Sigmoid colon (tissue), 7 donors: ENCODE results near the gene CDC42BPG. TPM values are rescaled to one million over a fixed set of nuclear protein-coding genes. Genes with fewer than 3 reads are reported as not detected.

Source experiments
- DNase-seq: peaks from one replicate; pipeline ENCODE4 v3.0.0-alpha.2; 2019
- H3K27ac ChIP-seq, 4 donors: fragments of 200-600 bp; sonication (generic); one replicate each; pipeline ENCODE4 v1.5.1; 2016 to 2019; ENCODE audit warnings: mild to moderate bottlenecking in 1 of 4
- H3K27me3 ChIP-seq, 3 donors: fragments of 200-600 bp; sonication (generic); one replicate each; pipeline ENCODE4 v1.5.1; 2019; ENCODE audit warnings: mild to moderate bottlenecking in 1 of 3
- H3K36me3 ChIP-seq, 4 donors: fragments of 200-600 bp; sonication (generic); one replicate each; pipeline ENCODE4 v1.5.1; 2016 to 2019
- H3K4me1 ChIP-seq, 4 donors: fragments of 200-600 bp; sonication (generic); one replicate each; pipeline ENCODE4 v1.5.1; 2017 to 2019
- H3K4me3 ChIP-seq, 4 donors: fragments of 200-600 bp; sonication (generic); one replicate each; pipeline ENCODE4 v1.5.1; 2017 to 2019; ENCODE audit warnings: mild to moderate bottlenecking in 2 of 4, moderate library complexity in 1 of 4
- H3K9me3 ChIP-seq, 4 donors: fragments of 200-600 bp in 3 of 4; sonication (generic) in 3 of 4; one replicate each; pipeline versions ENCODE4 v1.5.1 to v1.6.1; 2013 to 2019
- CTCF ChIP-seq, 4 experiments: fragments of 450-650 bp in 3 of 4; fragments of 200-600 bp in 1 of 4; IDR thresholded peaks; one replicate each; pipeline ENCODE4 v1.5.1; 2016 to 2019; ENCODE audit warnings: antibody characterized with exemption in 4 of 4, mild to moderate bottlenecking in 3 of 4, moderate library complexity in 2 of 4
- EP300 ChIP-seq, 4 donors: sonication (generic); formaldehyde crosslinking; IDR thresholded peaks; one replicate each; pipeline ENCODE4 v1.6.1; 2017; ENCODE audit warnings: antibody characterized with exemption in 4 of 4
- POLR2A ChIP-seq, 2 donors: fragments of 450-650 bp; IDR thresholded peaks; one replicate each; pipeline ENCODE4 v1.6.1; 2016; ENCODE audit warnings: antibody characterized with exemption in 2 of 2, mild to moderate bottlenecking in 2 of 2, moderate library complexity in 2 of 2
- POLR2AphosphoS5 ChIP-seq, 4 donors: sonication (generic); formaldehyde crosslinking; IDR thresholded peaks; one replicate each; pipeline ENCODE4 v1.6.1; 2017; ENCODE audit warnings: antibody characterized with exemption in 4 of 4
- WGBS, 2 donors: extraction: QIAGEN DNeasy Blood & Tissue Kit; methylation state at CpG; one replicate each; pipeline ENCODE4 v1.1.7; 2013; 5-methylcytosine and 5-hydroxymethylcytosine counted together
- intact Hi-C: fragments of 100-400 bp; cut with DNase I; formaldehyde crosslinking; loops from one replicate; pipeline ENCODE4 v1.15.1; 2023
- polyA plus RNA-seq, 3 donors: library from polyadenylated mRNA; stranded (reverse); fragments of 200-250 nt; gene quantifications; one replicate each; pipeline ENCODE4 v1.2.3, GENCODE V29; 2013
- total RNA-seq, 4 donors: library from RNA; depleted of rRNA; stranded (reverse); fragments of >200 nt; gene quantifications; one replicate each; pipeline ENCODE4 v1.1.0, GENCODE V29; 2016
- donor health status: healthy with polysubstance abuse.
- donor health status: Bipolar disorder and iron deficiency.
- donor health status: healthy.

Gene CDC42BPG
- total and polyA plus RNA-seq, 7 donors = 0.16 to 39.8 (median 10.3) TPM; not detected in 1

- Histone ChIP-seq H3K36me3 (no peaks in the 10 kb centered on the region), H3K4me1 (peaks cover 0 to 33% (median 23%) of the 10 kb centered on the region in 4 donors), H3K27ac (peak overlapping the region in 1 of 4 donors; percentile 53), H3K9me3 (no peaks in the 10 kb centered on the region), H3K27me3 (peaks cover 0 to 10% (median 0%) of the 10 kb centered on the region in 3 donors), H3K4me3 (peak overlapping the region in 3 of 4 donors; percentile 33 to 56 (median 39))
- TF ChIP-seq EP300 (IDR thresholded peaks at IDR 0.05) (no peak), CTCF (IDR thresholded peaks at IDR 0.05) (no peak), POLR2AphosphoS5 (IDR thresholded peaks at IDR 0.05) (no peak), POLR2A (IDR thresholded peaks at IDR 0.05) (no peak)
- intact Hi-C loops = loop anchor here (10.0 kb wide), 1 partner anchor 270 kb away; the partner anchor contains the start of genes TM7SF2 and ZNHIT2
- no peak for DNase-seq
- WGBS, 2 donors = 14 to 25% methylated on average over 9 of the region's 9 CpGs
Measured at GRCh38 chr11:64845129-64845775, 799 bp upstream of the CDC42BPG start.

DNA sequence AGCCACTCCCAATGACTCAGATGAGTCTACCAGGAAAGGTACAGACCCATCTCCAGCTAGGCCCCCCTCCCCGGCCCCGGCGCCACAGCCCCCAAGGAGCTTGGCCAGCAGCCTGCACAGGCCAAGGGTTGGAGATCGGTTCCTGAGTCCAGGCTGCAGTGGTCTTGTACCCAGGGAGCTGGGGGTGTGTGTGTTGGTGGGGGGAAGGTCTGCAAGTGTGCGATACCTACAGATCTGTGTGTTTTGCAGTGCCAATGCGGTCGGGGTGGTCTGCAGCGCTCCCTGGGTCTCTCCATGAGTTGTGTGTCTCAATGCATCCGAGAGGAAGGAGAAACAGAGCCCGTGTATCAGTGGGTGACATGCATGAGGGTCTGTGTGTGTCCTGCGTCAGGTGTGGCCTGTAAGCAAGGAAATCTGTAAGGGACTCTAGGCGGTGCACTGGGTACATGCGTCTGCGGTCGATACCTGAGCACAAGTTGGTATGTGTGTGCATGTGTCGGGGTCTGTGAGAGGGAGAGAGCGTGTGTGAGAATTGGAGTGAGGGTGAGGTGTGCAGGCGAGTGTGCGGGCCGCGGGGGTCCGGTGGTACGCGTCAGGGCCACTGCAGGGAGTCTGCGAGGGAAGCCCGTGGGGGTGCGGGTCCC is 645 bp downstream of the CDC42BPG start:
- Histone ChIP-seq H3K4me1 (peaks cover 0 to 19% (median 9%) of the 10 kb centered on the region in 4 donors), H3K27me3 (peaks cover 0 to 10% (median 0%) of the 10 kb centered on the region in 3 donors), H3K4me3 (peak overlapping the region in 3 of 4 donors; percentile 33 to 56 (median 39)), H3K27ac (peak overlapping the region in 2 of 4 donors; percentile 36 to 53), H3K9me3 (no peaks in the 10 kb centered on the region), H3K36me3 (no peaks in the 10 kb centered on the region)
- DNase-seq = no peak
- 13 to 45% methylated on average over 27 of the region's 27 CpGs for WGBS, 2 donors
- TF ChIP-seq CTCF (IDR thresholded peaks at IDR 0.05) (no peak), POLR2AphosphoS5 (IDR thresholded peaks at IDR 0.05) (no peak), EP300 (IDR thresholded peaks at IDR 0.05) (no peak), POLR2A (IDR thresholded peaks at IDR 0.05) (no peak)
- intact Hi-C loops = loop anchor here (10.0 kb wide), 1 partner anchor 271 kb away; the partner anchor contains the start of genes TM7SF2 and ZNHIT2

- WGBS, 2 donors = 17 to 72% methylated on average over 19 of the region's 19 CpGs
- Histone ChIP-seq H3K4me1 (peaks cover 0 to 17% (median 8%) of the 10 kb centered on the region in 4 donors), H3K27me3 (peaks cover 0 to 10% (median 0%) of the 10 kb centered on the region in 3 donors), H3K27ac (no peak overlapping the region), H3K36me3 (no peaks in the 10 kb centered on the region), H3K4me3 (no peak overlapping the region), H3K9me3 (no peaks in the 10 kb centered on the region)
- TF ChIP-seq EP300 (IDR thresholded peaks at IDR 0.05) = no peak
- TF ChIP-seq POLR2AphosphoS5 (IDR thresholded peaks at IDR 0.05) = no peak
- TF ChIP-seq CTCF (IDR thresholded peaks at IDR 0.05) = no peak
- TF ChIP-seq POLR2A (IDR thresholded peaks at IDR 0.05) = no peak
- no peak for DNase-seq
- intact Hi-C loops = loop anchor here (10.0 kb wide), 1 partner anchor 272 kb away; the partner anchor contains the start of genes TM7SF2 and ZNHIT2
Measured at GRCh38 chr11:64842851-64843685, 1.4 kb downstream of the CDC42BPG start.

- no peaks in the 10 kb centered on the region for H3K9me3 ChIP-seq
- no peak for DNase-seq
- H3K4me1 ChIP-seq = peaks cover 0 to 14% (median 7%) of the 10 kb centered on the region in 4 donors
- intact Hi-C loops = loop anchor here (10.0 kb wide), 1 partner anchor 272 kb away; the partner anchor contains the start of genes TM7SF2 and ZNHIT2
- H3K27me3 ChIP-seq = peaks cover 0 to 10% (median 0%) of the 10 kb centered on the region in 3 donors
- WGBS, 2 donors = 48 to 83% methylated on average over 6 of the region's 6 CpGs
- TF ChIP-seq POLR2AphosphoS5 (IDR thresholded peaks at IDR 0.05) (no peak), CTCF (IDR thresholded peaks at IDR 0.05) (no peak), POLR2A (IDR thresholded peaks at IDR 0.05) (no peak), EP300 (IDR thresholded peaks at IDR 0.05) (no peak)
- no peak overlapping the region for H3K27ac ChIP-seq
- H3K36me3 ChIP-seq = no peaks in the 10 kb centered on the region
- H3K4me3 ChIP-seq = no peak overlapping the region
Measured at GRCh38 chr11:64842366-64842759, 2.1 kb downstream of the CDC42BPG start.
